Inferior parietal cortex (tissue), 1 donor: ENCODE results near the gene SRPK3.
"Not testable (repeated sequence)": the region's sequence is repeated elsewhere in the genome, so short reads cannot be mapped to it uniquely, and the experiment has no call there.

Experiments used
- DNase-seq: peaks from one replicate; pipeline ENCODE4 v3.0.0-alpha.2; 2016; ENCODE audit errors: extremely low spot score

Gene SRPK3

GRCh38 chrX:153780678-153781427, at the start of gene SRPK3:
Gene SRPK3 (plus strand): TSS chrX:153781041. CDS start chrX:153781087, 46 bp downstream.
- no peak for DNase-seq

- DNase-seq: no peak
These were observed 49.6 kb upstream of the SRPK3 start for GRCh38 chrX:153731117-153731844.

- no peak for DNase-seq
These were observed 49.0 kb upstream of the SRPK3 start for GRCh38 chrX:153731845-153732215.

- DNase-seq: no peak
These were observed 48.4 kb upstream of the SRPK3 start for GRCh38 chrX:153732401-153732800.

- no peak for DNase-seq
These were observed 47.1 kb upstream of the SRPK3 start for GRCh38 chrX:153733651-153734240.

- no peak for DNase-seq
These were observed 46.0 kb upstream of the SRPK3 start for GRCh38 chrX:153734871-153735270.

GRCh38 chrX:153735274-153735673, 45.6 kb upstream of the SRPK3 start:
- no peak for DNase-seq

- no peak for DNase-seq
These were observed 44.6 kb upstream of the SRPK3 start for GRCh38 chrX:153736071-153736820.

GRCh38 chrX:153736871-153737441, 43.9 kb upstream of the SRPK3 start:
- DNase-seq: no peak

- no peak for DNase-seq
These were observed 42.7 kb upstream of the SRPK3 start for GRCh38 chrX:153738056-153738605.

GRCh38 chrX:153739754-153740486, 40.9 kb upstream of the SRPK3 start:
- no peak for DNase-seq

GRCh38 chrX:153740631-153741222, 40.1 kb upstream of the SRPK3 start:
- DNase-seq: no peak

- DNase-seq: no peak
These were observed 39.4 kb upstream of the SRPK3 start for GRCh38 chrX:153741446-153741845.

GRCh38 chrX:153742111-153742510, 38.7 kb upstream of the SRPK3 start:
- not testable (repeated sequence) for DNase-seq

GRCh38 chrX:153742796-153743467, 37.9 kb upstream of the SRPK3 start:
- not testable (repeated sequence) for DNase-seq

- DNase-seq: not testable (repeated sequence)
These were observed 37.2 kb upstream of the SRPK3 start for GRCh38 chrX:153743468-153744209.

- no peak for DNase-seq
These were observed 36.4 kb upstream of the SRPK3 start for GRCh38 chrX:153744210-153745066.

GRCh38 chrX:153745067-153745433, 35.8 kb upstream of the SRPK3 start:
- not testable (repeated sequence) for DNase-seq
